MM.1S (cell line): ENCODE measurements around the gene TUFT1.

Experiments
- DNase-seq: peaks from one replicate; pipeline ENCODE4 v3.0.0-alpha.2; 2015
- H2AFZ ChIP-seq: fragments of 300-600 bp; sonication (generic); 2 replicates; pipeline ENCODE4 v1.6.0; 2016; ENCODE audit warnings: antibody characterized with exemption, low read length
- H3F3A ChIP-seq: fragments of 300-600 bp; sonication (generic); 2 replicates; pipeline ENCODE4 v1.6.1; 2016; ENCODE audit warnings: mild to moderate bottlenecking, antibody characterized with exemption, low read length, moderate library complexity, mixed read lengths; ENCODE audit not compliant: insufficient read depth
- H3K27ac ChIP-seq: fragments of 300-600 bp; sonication (generic); 2 replicates; pipeline ENCODE4 v1.5.1; 2016; ENCODE audit warnings: mild to moderate bottlenecking, low read length
- H3K27me3 ChIP-seq: fragments of 300-600 bp; sonication (generic); replicated peaks from 2 replicates; pipeline ENCODE4 v1.6.0; 2016; ENCODE audit warnings: low read length; ENCODE audit not compliant: insufficient read depth
- H3K36me3 ChIP-seq: fragments of 300-600 bp; sonication (generic); replicated peaks from 2 replicates; pipeline ENCODE4 v1.6.1; 2016; ENCODE audit warnings: mild to moderate bottlenecking, low read length, mixed read lengths; ENCODE audit not compliant: insufficient read depth
- H3K4me1 ChIP-seq: fragments of 300-600 bp; sonication (generic); 2 replicates; pipeline ENCODE4 v1.6.1; 2016; ENCODE audit warnings: low read length, mixed read lengths
- H3K4me2 ChIP-seq: fragments of 300-600 bp; sonication (generic); 2 replicates; pipeline ENCODE4 v1.6.0; 2016; ENCODE audit warnings: low read depth, low read length
- H3K4me3 ChIP-seq: fragments of 300-600 bp; sonication (generic); 2 replicates; pipeline ENCODE4 v1.5.1; 2016; ENCODE audit warnings: low read length, mixed read lengths
- H3K79me2 ChIP-seq: fragments of 300-600 bp; sonication (generic); 2 replicates; pipeline ENCODE4 v1.6.1; 2016; ENCODE audit warnings: mixed run types, low read length, mixed read lengths
- H3K9ac ChIP-seq: fragments of 300-600 bp; sonication (generic); 2 replicates; pipeline ENCODE4 v1.6.1; 2016; ENCODE audit warnings: low read length, mixed read lengths
- H3K9me2 ChIP-seq: fragments of 300-600 bp; sonication (generic); replicated peaks from 2 replicates; pipeline ENCODE4 v1.6.1; 2016; ENCODE audit warnings: mild to moderate bottlenecking, low read length, mixed read lengths; ENCODE audit not compliant: insufficient read depth
- H3K9me3 ChIP-seq: fragments of 300-600 bp; sonication (generic); replicated peaks from 2 replicates; pipeline ENCODE4 v1.6.1; 2016; ENCODE audit warnings: mild to moderate bottlenecking, low read length, mixed read lengths; ENCODE audit not compliant: insufficient read depth
- H4K20me1 ChIP-seq: fragments of 300-600 bp; sonication (generic); 2 replicates; pipeline ENCODE4 v1.6.1; 2016; ENCODE audit warnings: mild to moderate bottlenecking, low read length, moderate library complexity, mixed read lengths; ENCODE audit not compliant: insufficient read depth
- EZH2 ChIP-seq: fragments of 300-600 bp; sonication (generic); optimal IDR thresholded peaks from 2 replicates; pipeline ENCODE3; 2017; ENCODE audit warnings: low read depth, mild to moderate bottlenecking, antibody characterized with exemption, low read length, mixed read lengths
- EZH2phosphoT487 ChIP-seq: fragments of 300-600 bp; sonication (generic); IDR thresholded peaks from 2 replicates; pipeline ENCODE4 v1.6.1; 2018; ENCODE audit warnings: antibody characterized with exemption, low read length
- TF ChIP-seq, protein P1 (sequence below): fragments of 300-600 bp; sonication (generic); IDR thresholded peaks from 2 replicates; pipeline ENCODE4 v1.5.1; 2016; ENCODE audit warnings: antibody characterized with exemption, low read length, mixed read lengths

Gene TUFT1

GRCh38 chr1:151549199-151549598 lies 9.1 kb downstream of the TUFT1 start:
- peaks cover 19% of the 10 kb centered on the region for H3K79me2 ChIP-seq

DNA sequence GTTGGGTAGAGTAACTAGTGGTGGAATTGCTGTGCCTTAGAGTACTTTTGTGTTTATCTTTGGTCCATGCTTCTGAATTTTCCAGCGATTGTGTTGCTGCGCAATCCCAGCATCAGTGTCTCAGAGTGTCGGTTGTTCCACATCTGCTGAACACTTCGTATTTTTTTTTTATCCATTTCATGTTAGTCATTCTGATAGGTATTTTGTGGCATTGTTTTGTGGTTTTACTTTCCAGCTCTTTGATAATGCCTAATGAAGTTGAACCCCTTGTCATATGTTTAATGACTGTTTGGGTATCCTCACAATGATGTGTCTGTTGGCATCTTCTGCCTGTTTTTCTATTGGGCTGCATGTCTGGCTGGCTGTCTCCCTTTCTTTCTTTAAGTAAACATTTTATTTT lies 13.6 kb downstream of the TUFT1 start:
- H3K4me2 ChIP-seq, result no peak overlapping the region
- H3F3A ChIP-seq, result no peaks in the 10 kb centered on the region
- no peak overlapping the region for H3K9ac ChIP-seq
- peaks cover 8% of the 10 kb centered on the region for H3K79me2 ChIP-seq
- H3K4me3 ChIP-seq, result no peak overlapping the region
- no peaks in the 10 kb centered on the region for H3K9me2 ChIP-seq
- no peak overlapping the region for H3K27ac ChIP-seq
- H3K27me3 ChIP-seq, result no peaks in the 10 kb centered on the region
- H3K9me3 ChIP-seq, result no peaks in the 10 kb centered on the region
- TF ChIP-seq, protein P1, sequence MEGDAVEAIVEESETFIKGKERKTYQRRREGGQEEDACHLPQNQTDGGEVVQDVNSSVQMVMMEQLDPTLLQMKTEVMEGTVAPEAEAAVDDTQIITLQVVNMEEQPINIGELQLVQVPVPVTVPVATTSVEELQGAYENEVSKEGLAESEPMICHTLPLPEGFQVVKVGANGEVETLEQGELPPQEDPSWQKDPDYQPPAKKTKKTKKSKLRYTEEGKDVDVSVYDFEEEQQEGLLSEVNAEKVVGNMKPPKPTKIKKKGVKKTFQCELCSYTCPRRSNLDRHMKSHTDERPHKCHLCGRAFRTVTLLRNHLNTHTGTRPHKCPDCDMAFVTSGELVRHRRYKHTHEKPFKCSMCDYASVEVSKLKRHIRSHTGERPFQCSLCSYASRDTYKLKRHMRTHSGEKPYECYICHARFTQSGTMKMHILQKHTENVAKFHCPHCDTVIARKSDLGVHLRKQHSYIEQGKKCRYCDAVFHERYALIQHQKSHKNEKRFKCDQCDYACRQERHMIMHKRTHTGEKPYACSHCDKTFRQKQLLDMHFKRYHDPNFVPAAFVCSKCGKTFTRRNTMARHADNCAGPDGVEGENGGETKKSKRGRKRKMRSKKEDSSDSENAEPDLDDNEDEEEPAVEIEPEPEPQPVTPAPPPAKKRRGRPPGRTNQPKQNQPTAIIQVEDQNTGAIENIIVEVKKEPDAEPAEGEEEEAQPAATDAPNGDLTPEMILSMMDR, result no peak
- TF ChIP-seq EZH2 (no peak), EZH2phosphoT487 (no peak)
- H3K36me3 ChIP-seq, result no peaks in the 10 kb centered on the region
- no peak overlapping the region for H2AFZ ChIP-seq
- H4K20me1 ChIP-seq, result no peaks in the 10 kb centered on the region
- DNase-seq, result no peak
- H3K4me1 ChIP-seq, result no peaks in the 10 kb centered on the region

More at GRCh38 chr1:151549199-151549598, 9.1 kb downstream of the TUFT1 start:
- no peaks in the 10 kb centered on the region for H3K9me3 ChIP-seq
- no peak overlapping the region for H3K27ac ChIP-seq
- no peaks in the 10 kb centered on the region for H3K27me3 ChIP-seq
- DNase-seq, result no peak
- no peaks in the 10 kb centered on the region for H3K36me3 ChIP-seq
- no peak overlapping the region for H2AFZ ChIP-seq
- H3K4me2 ChIP-seq, result no peak overlapping the region
- no peak overlapping the region for H3K9ac ChIP-seq
- TF ChIP-seq EZH2phosphoT487 (no peak), EZH2 (no peak)
- TF ChIP-seq, protein P1, result no peak
- no peaks in the 10 kb centered on the region for H3F3A ChIP-seq
- peaks cover 15% of the 10 kb centered on the region for H3K4me1 ChIP-seq
- H3K4me3 ChIP-seq, result no peak overlapping the region
- no peaks in the 10 kb centered on the region for H3K9me2 ChIP-seq
- no peaks in the 10 kb centered on the region for H4K20me1 ChIP-seq

GRCh38 chr1:151556052-151556451 lies 15.9 kb downstream of the TUFT1 start:
- TF ChIP-seq, protein P1, result no peak
- no peak for TF ChIP-seq EZH2
- no peak for TF ChIP-seq EZH2phosphoT487
- no peak overlapping the region for H2AFZ ChIP-seq

More at GRCh38 chr1:151556052-151556451, 15.9 kb downstream of the TUFT1 start:
- Histone ChIP-seq H4K20me1 (no peaks in the 10 kb centered on the region), H3K36me3 (no peaks in the 10 kb centered on the region), H3K9ac (no peak overlapping the region), H3K79me2 (peaks cover 8% of the 10 kb centered on the region; the same call in 1 of the 2 replicates), H3K27ac (no peak overlapping the region), H3K4me2 (no peak overlapping the region), H3K9me2 (no peaks in the 10 kb centered on the region), H3K27me3 (no peaks in the 10 kb centered on the region), H3K9me3 (no peaks in the 10 kb centered on the region), H3F3A (no peaks in the 10 kb centered on the region), H3K4me3 (no peak overlapping the region), H3K4me1 (no peaks in the 10 kb centered on the region)
- no peak for DNase-seq
